ENCODE data around the gene DIO1.
"Not testable (repeated sequence)": the region's sequence is repeated elsewhere in the genome, so short reads cannot be mapped to it uniquely, and the experiment has no call there.

GRCh38 chr1:53881853-53882252 lies 12.1 kb upstream of the DIO1 start:
- TF ChIP-seq CTCF, POLR2A, POLR2AphosphoS5 (IDR thresholded peaks at IDR 0.05): not testable (repeated sequence)
